Mammary epithelial cell (primary cell): ENCODE measurements around the gene TBXA2R.

Source experiments
- CTCF ChIP-seq, 2 donors: IDR thresholded peaks in 1 of 2; conservative IDR thresholded peaks in 1 of 2; 2 replicates each; pipeline ENCODE4 v1.5.1; 2011 to 2012; ENCODE audit warnings: inconsistent platforms in 2 of 2, low read length in 2 of 2, mild to moderate bottlenecking in 2 of 2, control low read depth in 1 of 2, low read depth in 1 of 2; ENCODE audit not compliant: insufficient read depth in 1 of 2; ENCODE audit errors: extremely low read depth in 1 of 2
- EZH2 ChIP-seq: IDR thresholded peaks from 2 replicates; pipeline ENCODE4 v1.6.1; 2012; ENCODE audit warnings: low read length, inconsistent platforms, borderline replicate concordance

GRCh38 chr19:3649888-3650287 is 43.2 kb upstream of the TBXA2R start:
- TF ChIP-seq CTCF (conservative IDR thresholded peaks at IDR 0.05 in 1 of 2, IDR thresholded peaks at IDR 0.05 in 1 of 2; ENCODE audit: extremely low read depth in 1 of 2, insufficient read depth in 1 of 2, low read depth in 1 of 2, low read length in 2 of 2) (no peak), EZH2 (no peak)
